Measurements from ENCODE around the gene MMP20.

MMP20 gene

DNA sequence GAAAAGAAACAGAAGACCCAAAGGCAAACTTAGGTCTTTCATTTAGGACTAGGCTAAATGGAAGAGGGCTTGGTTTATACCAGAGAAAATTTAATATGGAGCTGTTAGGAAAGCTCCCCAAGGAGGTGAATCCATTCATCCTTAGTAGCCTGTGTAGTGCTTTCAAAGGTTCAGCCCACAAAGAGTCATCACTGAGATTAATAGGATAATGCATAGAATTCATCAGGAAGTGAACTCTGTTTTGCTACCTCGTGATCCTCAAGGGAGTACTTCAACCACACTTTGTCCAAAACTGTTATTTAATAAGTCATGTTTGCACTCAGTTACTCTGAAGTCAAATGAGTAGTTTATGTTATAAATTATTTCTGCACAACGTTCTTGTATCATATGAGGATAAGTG lies 51.3 kb downstream of the MMP20 start:
- TF ChIP-seq, protein P1, sequence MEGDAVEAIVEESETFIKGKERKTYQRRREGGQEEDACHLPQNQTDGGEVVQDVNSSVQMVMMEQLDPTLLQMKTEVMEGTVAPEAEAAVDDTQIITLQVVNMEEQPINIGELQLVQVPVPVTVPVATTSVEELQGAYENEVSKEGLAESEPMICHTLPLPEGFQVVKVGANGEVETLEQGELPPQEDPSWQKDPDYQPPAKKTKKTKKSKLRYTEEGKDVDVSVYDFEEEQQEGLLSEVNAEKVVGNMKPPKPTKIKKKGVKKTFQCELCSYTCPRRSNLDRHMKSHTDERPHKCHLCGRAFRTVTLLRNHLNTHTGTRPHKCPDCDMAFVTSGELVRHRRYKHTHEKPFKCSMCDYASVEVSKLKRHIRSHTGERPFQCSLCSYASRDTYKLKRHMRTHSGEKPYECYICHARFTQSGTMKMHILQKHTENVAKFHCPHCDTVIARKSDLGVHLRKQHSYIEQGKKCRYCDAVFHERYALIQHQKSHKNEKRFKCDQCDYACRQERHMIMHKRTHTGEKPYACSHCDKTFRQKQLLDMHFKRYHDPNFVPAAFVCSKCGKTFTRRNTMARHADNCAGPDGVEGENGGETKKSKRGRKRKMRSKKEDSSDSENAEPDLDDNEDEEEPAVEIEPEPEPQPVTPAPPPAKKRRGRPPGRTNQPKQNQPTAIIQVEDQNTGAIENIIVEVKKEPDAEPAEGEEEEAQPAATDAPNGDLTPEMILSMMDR (IDR thresholded peaks at IDR 0.05) = no peak
- H3K4me1 ChIP-seq = no peaks in the 10 kb centered on the region
- H2AFZ ChIP-seq = no peak overlapping the region

DNA sequence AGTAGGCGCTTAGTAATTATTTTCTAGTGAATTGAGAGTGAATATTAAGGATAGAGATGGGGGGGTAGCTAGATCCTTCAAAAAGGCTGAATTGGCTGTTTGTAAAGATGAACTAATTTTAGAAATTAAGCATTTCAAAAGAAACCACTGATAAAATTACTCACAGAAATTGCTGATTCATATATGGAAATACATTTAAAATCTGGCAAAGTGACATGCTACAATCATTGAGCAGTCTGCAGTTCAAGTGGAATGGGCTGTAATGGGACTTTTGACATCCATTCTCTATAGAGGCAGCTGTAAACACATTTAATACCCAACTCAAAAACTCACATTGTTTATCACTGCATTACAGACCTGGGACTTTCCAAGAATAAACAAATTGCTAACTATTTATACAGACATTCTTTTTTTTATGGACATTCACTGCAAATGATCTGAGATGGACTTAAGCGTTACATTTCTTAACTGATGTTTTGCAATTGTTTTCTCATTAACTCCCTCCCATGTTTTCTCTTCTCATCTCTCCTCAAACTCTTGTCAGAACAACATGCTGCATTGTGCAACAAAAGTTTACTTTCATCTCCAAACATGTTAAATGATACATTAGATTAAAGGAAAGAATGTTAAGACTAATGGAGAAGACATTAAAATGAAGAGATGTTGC lies 52.4 kb downstream of the MMP20 start:
- Histone ChIP-seq H3K9me3 (ENCODE audit: control insufficient read depth, low read length) (no peaks in the 10 kb centered on the region), H2AFZ (no peak overlapping the region), H3K4me3 (ENCODE audit: low read depth, low read length) (no peak overlapping the region), H3K4me2 (ENCODE audit: low read length) (no peak overlapping the region), H3K27me3 (ENCODE audit: control insufficient read depth, insufficient read depth, low read length) (no peaks in the 10 kb centered on the region), H3K9ac (no peak overlapping the region), H3K4me1 (no peaks in the 10 kb centered on the region), H3K27ac (no peak overlapping the region), H3K36me3 (ENCODE audit: control insufficient read depth, insufficient read depth, low read length) (no peaks in the 10 kb centered on the region), H3K79me2 (no peaks in the 10 kb centered on the region)
- TF ChIP-seq, protein P1 (IDR thresholded peaks at IDR 0.05) = no peak

More for the DNA sequence above, 51.3 kb downstream of the MMP20 start:
- no peaks in the 10 kb centered on the region for H3K9me3 ChIP-seq (ENCODE audit: control insufficient read depth, low read length)
- H3K36me3 ChIP-seq (ENCODE audit: control insufficient read depth, insufficient read depth, low read length) = no peaks in the 10 kb centered on the region
- H3K27ac ChIP-seq = no peak overlapping the region
- no peaks in the 10 kb centered on the region for H3K79me2 ChIP-seq
- H3K27me3 ChIP-seq (ENCODE audit: control insufficient read depth, insufficient read depth, low read length) = no peaks in the 10 kb centered on the region
- no peak overlapping the region for H3K4me3 ChIP-seq (ENCODE audit: low read depth, low read length)
- H3K4me2 ChIP-seq (ENCODE audit: low read length) = no peak overlapping the region
- no peak overlapping the region for H3K9ac ChIP-seq

DNA sequence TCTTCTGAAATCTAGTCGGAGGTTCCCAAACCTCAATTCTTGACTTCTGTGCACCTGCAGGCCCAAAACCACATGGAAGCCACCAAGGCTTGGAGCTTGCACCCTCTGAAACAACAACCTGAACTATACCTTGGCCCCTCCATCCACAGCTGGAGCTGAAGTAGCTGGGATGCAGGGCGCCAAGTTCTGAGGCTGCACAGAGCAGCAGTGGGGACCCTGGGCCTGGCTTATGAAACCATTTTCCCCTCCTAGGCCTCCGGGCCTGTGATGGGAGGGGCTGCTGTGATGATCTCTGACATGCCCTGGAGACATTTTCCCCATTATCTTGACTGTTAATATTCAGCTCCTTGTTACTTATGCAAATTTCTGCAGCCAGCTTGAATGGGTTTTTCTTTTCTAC lies 56.3 kb downstream of the MMP20 start:
- no peaks in the 10 kb centered on the region for H3K36me3 ChIP-seq (ENCODE audit: control insufficient read depth, insufficient read depth, low read length)
- TF ChIP-seq, protein P1 (IDR thresholded peaks at IDR 0.05) = no peak
- H2AFZ ChIP-seq = no peak overlapping the region
- H3K9ac ChIP-seq = no peak overlapping the region
- H3K4me1 ChIP-seq = no peaks in the 10 kb centered on the region
- no peaks in the 10 kb centered on the region for H3K79me2 ChIP-seq
- H3K27me3 ChIP-seq (ENCODE audit: control insufficient read depth, insufficient read depth, low read length) = no peaks in the 10 kb centered on the region
- H3K4me3 ChIP-seq (ENCODE audit: low read depth, low read length) = no peak overlapping the region
- H3K27ac ChIP-seq = no peak overlapping the region
- no peaks in the 10 kb centered on the region for H3K9me3 ChIP-seq (ENCODE audit: control insufficient read depth, low read length)
- no peak overlapping the region for H3K4me2 ChIP-seq (ENCODE audit: low read length)

DNA sequence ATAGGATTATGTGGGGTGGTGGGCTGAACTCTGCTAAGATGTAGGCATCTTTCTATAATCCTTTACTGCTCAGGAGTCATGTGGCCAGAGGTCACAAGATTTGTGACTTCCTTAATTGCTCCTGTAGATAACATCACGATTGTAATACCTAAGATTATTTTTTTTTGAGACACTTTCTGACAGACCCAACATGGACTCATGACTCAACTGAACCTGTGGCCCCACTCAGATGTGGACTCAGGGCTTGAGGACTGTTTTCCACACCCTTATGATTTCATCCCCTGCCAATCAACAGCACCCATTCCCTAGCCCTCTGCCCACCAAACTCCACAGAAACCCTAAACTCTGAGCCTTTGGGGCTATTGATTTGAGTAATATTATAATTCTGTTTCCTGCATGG lies 59.0 kb downstream of the MMP20 start:
- Histone ChIP-seq H3K4me2 (ENCODE audit: low read length) (no peak overlapping the region), H3K4me3 (ENCODE audit: low read depth, low read length) (no peak overlapping the region), H3K36me3 (ENCODE audit: control insufficient read depth, insufficient read depth, low read length) (no peaks in the 10 kb centered on the region), H3K4me1 (no peaks in the 10 kb centered on the region), H3K27ac (no peak overlapping the region), H2AFZ (no peak overlapping the region), H3K9ac (no peak overlapping the region), H3K79me2 (no peaks in the 10 kb centered on the region), H3K27me3 (ENCODE audit: control insufficient read depth, insufficient read depth, low read length) (no peaks in the 10 kb centered on the region), H3K9me3 (ENCODE audit: control insufficient read depth, low read length) (no peaks in the 10 kb centered on the region)
- TF ChIP-seq, protein P1 (IDR thresholded peaks at IDR 0.05) = no peak

DNA sequence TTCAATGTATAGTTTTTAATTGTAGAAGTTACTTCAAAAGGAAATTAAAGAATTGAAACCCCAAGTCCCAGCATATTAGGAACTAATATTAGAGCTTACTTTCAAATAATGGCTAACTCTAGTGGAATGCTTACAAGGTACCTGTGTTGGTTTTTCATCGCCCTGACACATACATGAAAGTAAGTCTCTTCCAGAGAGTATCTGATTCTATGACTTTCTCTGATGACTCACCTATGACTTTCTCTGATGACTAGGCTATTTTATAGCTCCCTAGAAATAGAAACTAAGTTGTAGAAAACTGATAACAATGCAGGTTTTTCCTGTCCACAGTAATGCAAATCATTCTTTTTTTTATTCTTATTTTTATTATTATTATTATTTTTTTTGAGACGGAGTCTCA lies 61.0 kb downstream of the MMP20 start:
- H3K4me1 ChIP-seq = no peaks in the 10 kb centered on the region
- H3K9me3 ChIP-seq (ENCODE audit: control insufficient read depth, low read length) = no peaks in the 10 kb centered on the region
- no peak overlapping the region for H2AFZ ChIP-seq
- TF ChIP-seq, protein P1 (IDR thresholded peaks at IDR 0.05) = no peak
- no peak overlapping the region for H3K27ac ChIP-seq
- H3K4me2 ChIP-seq (ENCODE audit: low read length) = no peak overlapping the region
- no peaks in the 10 kb centered on the region for H3K79me2 ChIP-seq
- H3K9ac ChIP-seq = no peak overlapping the region
- no peaks in the 10 kb centered on the region for H3K36me3 ChIP-seq (ENCODE audit: control insufficient read depth, insufficient read depth, low read length)
- no peaks in the 10 kb centered on the region for H3K27me3 ChIP-seq (ENCODE audit: control insufficient read depth, insufficient read depth, low read length)
- H3K4me3 ChIP-seq (ENCODE audit: low read depth, low read length) = no peak overlapping the region
